H1 (cell line): ENCODE measurements around the gene LCA5. TPM values are rescaled to one million over a fixed set of nuclear protein-coding genes. Genes with fewer than 3 reads are reported as not detected.

Source experiments
- ASH2L ChIP-seq: fragments of 200-600, 300-600 bp; sonication (generic); IDR thresholded peaks from one replicate; pipeline ENCODE4 v1.7.1; 2017; ENCODE audit warnings: low read length
- CBX8 ChIP-seq: fragments of 300-800, 300-1000 bp; sonication (generic); IDR thresholded peaks from 2 replicates; pipeline ENCODE4 v1.7.1; 2016; ENCODE audit warnings: low read depth, low read length, borderline replicate concordance
- HDAC6 ChIP-seq: IDR thresholded peaks from one replicate; pipeline ENCODE4 v1.7.1; 2012; ENCODE audit warnings: low read depth, mild to moderate bottlenecking, inconsistent platforms, low read length, moderate library complexity
- RBBP5 ChIP-seq: IDR thresholded peaks from 2 replicates; pipeline ENCODE4 v1.7.1; 2012; ENCODE audit warnings: low read depth, mild to moderate bottlenecking, inconsistent platforms, low read length, moderate library complexity, borderline replicate concordance
- polyA plus RNA-seq, 7 experiments: library from polyadenylated mRNA; depleted of rRNA in 3 of 7; stranded (reverse) in 5 of 7; unstranded in 2 of 7; fragments of >200 nt in 5 of 7; fragments of 200-250 nt in 2 of 7; gene quantifications; 1 replicate in 5 of 7; 2 replicates in 1 of 7; 4 replicates in 1 of 7; pipeline versions ENCODE4 v1.2.1 to v1.2.3, GENCODE V29; 2011 to 2013; ENCODE audit warnings: missing spikeins in 2 of 7, mixed read lengths in 2 of 7
- total RNA-seq: library from RNA; stranded (reverse); fragmentation: NEBNext Ultra II Directional; extraction: Animal tissue kit (Norgen Biotek cat#: 25700); gene quantifications from 2 replicates; pipeline ENCODE4 v1.2.1, GENCODE V29; 2021
- TF ChIP-seq, protein P1 (sequence below), 3 experiments: IDR thresholded peaks; 1 replicate in 2 of 3; 2 replicates in 1 of 3; pipeline versions ENCODE4 v1.5.1 to v1.6.1; 2011; ENCODE audit warnings: low read length in 3 of 3, mild to moderate bottlenecking in 3 of 3, inconsistent platforms in 2 of 3, low read depth in 1 of 3, moderate library complexity in 1 of 3; ENCODE audit not compliant: insufficient read depth in 1 of 3; ENCODE audit errors: control extremely low read depth in 1 of 3

Gene LCA5
- total and polyA plus RNA-seq, 2 of the 8 experiments (the other 6 are each of a cell fraction or from before 2014, with no cell fraction given), result 0.44 to 3.6 TPM

DNA sequence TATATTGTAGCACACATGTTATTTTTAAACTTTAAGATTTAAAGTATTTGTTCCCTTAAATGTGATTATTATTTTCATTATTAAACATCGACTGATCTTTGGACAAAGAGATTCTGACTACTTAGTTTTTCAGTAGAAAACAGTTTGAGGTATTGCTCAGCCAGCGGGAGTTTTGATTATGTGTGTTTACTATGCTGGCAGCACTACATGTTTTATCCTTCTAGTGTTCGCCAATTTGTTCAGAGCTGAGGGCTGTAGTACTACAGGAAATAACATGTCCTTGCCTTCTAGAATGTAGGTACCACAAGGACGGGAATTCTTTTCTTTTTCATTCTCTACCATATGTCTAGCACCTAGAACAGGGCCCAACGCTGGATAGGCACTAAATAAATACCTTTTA is 11.1 kb upstream of the LCA5 start (continued):
- TF ChIP-seq HDAC6, result no peak
- no peak for TF ChIP-seq RBBP5
- no peak for TF ChIP-seq CBX8
- no peak for TF ChIP-seq ASH2L
- TF ChIP-seq, protein P1, sequence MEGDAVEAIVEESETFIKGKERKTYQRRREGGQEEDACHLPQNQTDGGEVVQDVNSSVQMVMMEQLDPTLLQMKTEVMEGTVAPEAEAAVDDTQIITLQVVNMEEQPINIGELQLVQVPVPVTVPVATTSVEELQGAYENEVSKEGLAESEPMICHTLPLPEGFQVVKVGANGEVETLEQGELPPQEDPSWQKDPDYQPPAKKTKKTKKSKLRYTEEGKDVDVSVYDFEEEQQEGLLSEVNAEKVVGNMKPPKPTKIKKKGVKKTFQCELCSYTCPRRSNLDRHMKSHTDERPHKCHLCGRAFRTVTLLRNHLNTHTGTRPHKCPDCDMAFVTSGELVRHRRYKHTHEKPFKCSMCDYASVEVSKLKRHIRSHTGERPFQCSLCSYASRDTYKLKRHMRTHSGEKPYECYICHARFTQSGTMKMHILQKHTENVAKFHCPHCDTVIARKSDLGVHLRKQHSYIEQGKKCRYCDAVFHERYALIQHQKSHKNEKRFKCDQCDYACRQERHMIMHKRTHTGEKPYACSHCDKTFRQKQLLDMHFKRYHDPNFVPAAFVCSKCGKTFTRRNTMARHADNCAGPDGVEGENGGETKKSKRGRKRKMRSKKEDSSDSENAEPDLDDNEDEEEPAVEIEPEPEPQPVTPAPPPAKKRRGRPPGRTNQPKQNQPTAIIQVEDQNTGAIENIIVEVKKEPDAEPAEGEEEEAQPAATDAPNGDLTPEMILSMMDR (IDR thresholded peaks at IDR 0.05; ENCODE audit: control extremely low read depth in 1 of 3, insufficient read depth in 1 of 3, low read depth in 1 of 3, low read length in 3 of 3), result no peak
